IPS DF 19.7 (cell line): ENCODE measurements around the gene ACER3.

Experiments
- DNase-seq: peaks from one replicate; pipeline ENCODE4 v3.0.0-alpha.2; 2013; ENCODE audit warnings: low read depth, low spot score

Gene ACER3

GRCh38 chr11:77074205-77074604, 213.5 kb downstream of the ACER3 start:
- DNase-seq = no peak

- DNase-seq = no peak
Observed at GRCh38 chr11:77074626-77075221, 214.0 kb downstream of the ACER3 start.

GRCh38 chr11:77075425-77075905, 214.7 kb downstream of the ACER3 start:
- DNase-seq = no peak
